ENCODE measurements around the gene FOXP1.

GRCh38 chr3:71088742-71089141, 494.8 kb downstream of the FOXP1 start:
- TF ChIP-seq CTCF (IDR thresholded peaks at IDR 0.05) (no peak), POLR2A (IDR thresholded peaks at IDR 0.05) (no peak)
